OCI-LY3 (cell line): ENCODE measurements around the gene GHR.

Experiments
- H2AFZ ChIP-seq: fragments of 200-600, 300-600 bp; shearing (Covaris generic); 2 replicates; pipeline ENCODE4 v1.6.0; 2014; ENCODE audit warnings: antibody characterized with exemption, low read depth, low read length
- H3K27ac ChIP-seq: fragments of 200-600, 300-600 bp; sonication (generic); 2 replicates; pipeline ENCODE4 v1.5.1; 2014; ENCODE audit warnings: mild to moderate bottlenecking, low read length, moderate library complexity, mixed read lengths
- H3K27me3 ChIP-seq: fragments of 200-600, 300-600 bp; sonication (generic); 2 replicates; pipeline ENCODE4 v1.6.1; 2014; ENCODE audit warnings: low read depth, low read length, mixed read lengths
- H3K36me3 ChIP-seq: fragments of 200-600, 300-600 bp; sonication (generic); replicated peaks from 2 replicates; pipeline ENCODE3; 2014; ENCODE audit warnings: low read depth, low read length, mixed read lengths
- H3K4me1 ChIP-seq: fragments of 300-600, 200-600 bp; sonication (generic); 2 replicates; pipeline ENCODE4 v1.6.1; 2014; ENCODE audit warnings: low read length, mixed read lengths
- H3K4me2 ChIP-seq: fragments of 200-600, 300-600 bp; sonication (generic); 2 replicates; pipeline ENCODE4 v1.6.1; 2014; ENCODE audit warnings: low read length, mixed read lengths
- H3K4me3 ChIP-seq: fragments of 300-600, 200-600 bp; sonication (generic); 2 replicates; pipeline ENCODE4 v1.5.1; 2014; ENCODE audit warnings: antibody characterized with exemption, mild to moderate bottlenecking, low read length, moderate library complexity
- H3K79me2 ChIP-seq: fragments of 300-600, 200-600 bp; shearing (Covaris generic); 2 replicates; pipeline ENCODE4 v1.6.1; 2014; ENCODE audit warnings: mild to moderate bottlenecking, low read length, mixed read lengths
- H3K9ac ChIP-seq: fragments of 300-600, 200-600 bp; shearing (Covaris generic); 2 replicates; pipeline ENCODE4 v1.6.0; 2014; ENCODE audit warnings: mild to moderate bottlenecking, low read length, moderate library complexity
- H3K9me3 ChIP-seq: fragments of 200-600, 300-600 bp; shearing (Covaris generic); 2 replicates; pipeline ENCODE4 v1.6.1; 2014; ENCODE audit warnings: low read length, mixed read lengths; ENCODE audit not compliant: insufficient read depth
- H4K20me1 ChIP-seq: fragments of 200-600, 300-600 bp; sonication (generic); 2 replicates; pipeline ENCODE4 v1.6.1; 2016; ENCODE audit warnings: low read length, mixed read lengths; ENCODE audit not compliant: insufficient read depth
- CTCF ChIP-seq: fragments of 200-600, 300-600 bp; sonication (generic); IDR thresholded peaks from 2 replicates; pipeline ENCODE4 v1.5.1; 2014; ENCODE audit warnings: antibody characterized with exemption, low read length, low read depth
- EZH2phosphoT487 ChIP-seq: fragments of 200-600 bp; shearing (Covaris generic); IDR thresholded peaks from 2 replicates; pipeline ENCODE4 v1.6.1; 2018; ENCODE audit warnings: antibody characterized with exemption, mixed run types, low read depth

GHR gene

GRCh38 chr5:42461033-42461432 lies 37.8 kb downstream of the GHR start:
- Histone ChIP-seq H3K9me3 (no peaks in the 10 kb centered on the region), H3K79me2 (no peaks in the 10 kb centered on the region), H3K36me3 (no peaks in the 10 kb centered on the region), H3K4me1 (no peaks in the 10 kb centered on the region), H3K4me3 (no peak overlapping the region), H3K9ac (no peak overlapping the region), H3K4me2 (no peak overlapping the region), H3K27ac (no peak overlapping the region), H2AFZ (no peak overlapping the region), H3K27me3 (no peaks in the 10 kb centered on the region), H4K20me1 (no peaks in the 10 kb centered on the region)
- TF ChIP-seq EZH2phosphoT487, result no peak
- no peak for TF ChIP-seq CTCF

GRCh38 chr5:42461507-42461906 lies 38.3 kb downstream of the GHR start:
- no peaks in the 10 kb centered on the region for H3K9me3 ChIP-seq
- no peak overlapping the region for H3K9ac ChIP-seq

GRCh38 chr5:42462083-42462482 lies 38.8 kb downstream of the GHR start:
- Histone ChIP-seq H3K9ac (no peak overlapping the region), H4K20me1 (no peaks in the 10 kb centered on the region), H3K79me2 (no peaks in the 10 kb centered on the region), H3K27ac (no peak overlapping the region), H3K4me1 (no peaks in the 10 kb centered on the region), H2AFZ (no peak overlapping the region), H3K27me3 (no peaks in the 10 kb centered on the region), H3K4me2 (no peak overlapping the region), H3K9me3 (no peaks in the 10 kb centered on the region), H3K36me3 (no peaks in the 10 kb centered on the region), H3K4me3 (no peak overlapping the region)
- TF ChIP-seq EZH2phosphoT487, result no peak
- no peak for TF ChIP-seq CTCF

More at GRCh38 chr5:42461507-42461906, 38.3 kb downstream of the GHR start:
- no peak for TF ChIP-seq CTCF
- TF ChIP-seq EZH2phosphoT487, result no peak
- Histone ChIP-seq H3K4me1 (no peaks in the 10 kb centered on the region), H3K4me3 (no peak overlapping the region), H3K27ac (no peak overlapping the region), H3K4me2 (no peak overlapping the region), H4K20me1 (no peaks in the 10 kb centered on the region), H3K27me3 (no peaks in the 10 kb centered on the region), H2AFZ (no peak overlapping the region), H3K79me2 (no peaks in the 10 kb centered on the region), H3K36me3 (no peaks in the 10 kb centered on the region)

- Histone ChIP-seq H3K9me3 (no peaks in the 10 kb centered on the region), H3K9ac (no peak overlapping the region), H3K36me3 (no peaks in the 10 kb centered on the region), H3K4me3 (no peak overlapping the region), H3K79me2 (no peaks in the 10 kb centered on the region), H2AFZ (no peak overlapping the region), H3K27me3 (no peaks in the 10 kb centered on the region), H4K20me1 (no peaks in the 10 kb centered on the region), H3K4me2 (no peak overlapping the region), H3K4me1 (no peaks in the 10 kb centered on the region), H3K27ac (no peak overlapping the region)
- TF ChIP-seq CTCF (no peak), EZH2phosphoT487 (no peak)
Observed at GRCh38 chr5:42467572-42467971, 44.3 kb downstream of the GHR start.
